Measurements from ENCODE around the gene ULK3. TPM values are rescaled to one million over a fixed set of nuclear protein-coding genes. Genes with fewer than 3 reads are reported as not detected.

Gene ULK3
- polyA plus RNA-seq, 3 donors, result 27.9 to 33.5 (median 31.1) TPM

GRCh38 chr15:74872702-74873035, 29.7 kb upstream of the ULK3 start:
- DNase-seq (ENCODE audit: extremely low read depth in 1 of 11, low read depth in 9 of 11, low spot score in 4 of 11), result no peak

- DNase-seq (ENCODE audit: extremely low read depth in 1 of 11, low read depth in 9 of 11, low spot score in 4 of 11), result no peak
Measured at GRCh38 chr15:74870436-74871215, 27.7 kb upstream of the ULK3 start.

- DNase-seq (ENCODE audit: extremely low read depth in 1 of 11, low read depth in 9 of 11, low spot score in 4 of 11), result no peak
Measured at GRCh38 chr15:74869726-74870407, 26.9 kb upstream of the ULK3 start.

GRCh38 chr15:74869372-74869725, 26.4 kb upstream of the ULK3 start:
- DNase-seq (ENCODE audit: extremely low read depth in 1 of 11, low read depth in 9 of 11, low spot score in 4 of 11), result no peak

GRCh38 chr15:74868059-74868458, 25.1 kb upstream of the ULK3 start:
- DNase-seq (ENCODE audit: extremely low read depth in 1 of 11, low read depth in 9 of 11, low spot score in 4 of 11), result no peak

GRCh38 chr15:74867466-74868038, 24.6 kb upstream of the ULK3 start:
- DNase-seq (ENCODE audit: extremely low read depth in 1 of 11, low read depth in 9 of 11, low spot score in 4 of 11), result no peak

- DNase-seq (ENCODE audit: extremely low read depth in 1 of 11, low read depth in 9 of 11, low spot score in 4 of 11), result no peak
Measured at GRCh38 chr15:74866090-74866489, 23.1 kb upstream of the ULK3 start.

- no peak for DNase-seq (ENCODE audit: extremely low read depth in 1 of 11, low read depth in 9 of 11, low spot score in 4 of 11)
Measured at GRCh38 chr15:74865316-74865715, 22.4 kb upstream of the ULK3 start.

GRCh38 chr15:74864296-74864695, 21.3 kb upstream of the ULK3 start:
- no peak for DNase-seq (ENCODE audit: extremely low read depth in 1 of 11, low read depth in 9 of 11, low spot score in 4 of 11)

GRCh38 chr15:74863239-74864056, 20.5 kb upstream of the ULK3 start:
- DNase-seq (ENCODE audit: extremely low read depth in 1 of 11, low read depth in 9 of 11, low spot score in 4 of 11), result no peak

GRCh38 chr15:74858369-74858740, 15.4 kb upstream of the ULK3 start:
- no peak for DNase-seq (ENCODE audit: extremely low read depth in 1 of 11, low read depth in 9 of 11, low spot score in 4 of 11)

- no peak for DNase-seq (ENCODE audit: extremely low read depth in 1 of 11, low read depth in 9 of 11, low spot score in 4 of 11)
Measured at GRCh38 chr15:74857671-74858368, 14.9 kb upstream of the ULK3 start.

GRCh38 chr15:74857082-74857655, 14.2 kb upstream of the ULK3 start:
- no peak for DNase-seq (ENCODE audit: extremely low read depth in 1 of 11, low read depth in 9 of 11, low spot score in 4 of 11)

GRCh38 chr15:74856537-74856936, 13.6 kb upstream of the ULK3 start:
- DNase-seq (ENCODE audit: extremely low read depth in 1 of 11, low read depth in 9 of 11, low spot score in 4 of 11), result no peak

GRCh38 chr15:74855857-74856256, 12.9 kb upstream of the ULK3 start:
- no peak for DNase-seq (ENCODE audit: extremely low read depth in 1 of 11, low read depth in 9 of 11, low spot score in 4 of 11)

- DNase-seq (ENCODE audit: extremely low read depth in 1 of 11, low read depth in 9 of 11, low spot score in 4 of 11), result no peak
Measured at GRCh38 chr15:74854453-74855022, 11.6 kb upstream of the ULK3 start.

- DNase-seq (ENCODE audit: extremely low read depth in 1 of 11, low read depth in 9 of 11, low spot score in 4 of 11), result no peak
Measured at GRCh38 chr15:74851960-74852359, 9.0 kb upstream of the ULK3 start.

- no peak for DNase-seq (ENCODE audit: extremely low read depth in 1 of 11, low read depth in 9 of 11, low spot score in 4 of 11)
Measured at GRCh38 chr15:74850393-74850792, 7.4 kb upstream of the ULK3 start.

- no peak for DNase-seq (ENCODE audit: extremely low read depth in 1 of 11, low read depth in 9 of 11, low spot score in 4 of 11)
Measured at GRCh38 chr15:74847432-74847831, 4.5 kb upstream of the ULK3 start.
